OCI-LY1 (cell line): ENCODE measurements around the gene MTF2.

ENCODE experiments used
- CTCF ChIP-seq: fragments of 200-600 bp; sonication (generic), shearing (Covaris generic); IDR thresholded peaks from 2 replicates; pipeline ENCODE4 v1.5.1; 2017; ENCODE audit warnings: mild to moderate bottlenecking, antibody characterized with exemption, low read length, moderate library complexity, mixed read lengths
- EZH2 ChIP-seq: fragments of 200-600 bp; sonication (generic), shearing (Covaris generic); IDR thresholded peaks from 2 replicates; pipeline ENCODE4 v1.8.0; 2017; ENCODE audit warnings: borderline replicate concordance, mixed run types, mild to moderate bottlenecking, antibody characterized with exemption, low read length, moderate library complexity, mixed read lengths

- TF ChIP-seq CTCF (no peak), EZH2 (no peak)
Observed at GRCh38 chr1:93106226-93106625, 27.1 kb downstream of the MTF2 start.
